ENCODE data around the gene CAMK1D. TPM values are rescaled to one million over a fixed set of nuclear protein-coding genes. Genes with fewer than 3 reads are reported as not detected.

The CAMK1D gene
- total RNA-seq, 2 experiments from 2014 or later = 3.4 to 4.2 TPM

DNA sequence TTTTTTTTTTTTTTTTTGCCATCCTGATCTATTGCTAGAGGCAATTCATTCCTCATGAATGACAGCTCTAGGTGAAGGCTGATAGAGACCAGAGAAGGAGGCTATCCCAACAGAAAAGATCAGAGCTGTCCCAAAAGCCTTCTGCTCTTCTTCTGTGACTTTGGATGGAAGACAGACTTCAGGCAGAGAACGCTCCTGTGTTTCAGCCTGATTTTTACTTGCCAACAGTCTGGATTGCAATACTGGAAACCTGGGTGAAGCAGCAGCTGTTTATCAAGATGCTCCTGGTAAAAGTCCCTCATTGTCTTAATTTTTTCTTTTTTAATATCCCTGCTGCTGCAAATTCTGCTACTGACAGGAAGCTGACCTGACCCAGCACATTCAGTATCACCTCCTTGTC, 432.6 kb downstream of the CAMK1D start:
- POLR2A ChIA-PET = interaction anchor here (0.6 kb wide), 1 partner anchor 753 kb away, joined by 3 read pairs; no protein-coding TSS in a partner anchor
- no peak overlapping the region for H3K4me3 Mint-ChIP-seq
- ATAC-seq = no peak

DNA sequence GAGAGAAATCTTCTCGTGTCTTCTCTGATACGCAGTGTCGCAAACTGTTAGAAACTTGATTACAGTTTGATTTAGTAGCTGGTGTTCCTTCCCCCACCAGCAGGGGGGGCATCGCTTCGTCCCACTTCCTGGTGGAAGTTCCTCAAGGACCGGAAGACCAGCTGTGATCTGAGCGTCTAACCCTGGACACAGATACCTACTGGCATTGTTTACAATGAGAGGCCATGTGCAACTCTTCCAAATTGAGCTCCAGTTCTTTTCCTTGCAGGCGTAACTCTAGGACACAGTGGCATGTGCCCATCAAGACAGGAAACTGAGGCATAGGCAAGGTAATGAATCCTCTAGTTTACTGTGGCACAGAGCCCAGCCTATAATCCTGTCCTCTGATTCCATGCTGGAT, 433.2 kb downstream of the CAMK1D start:
- POLR2A ChIA-PET = interaction anchor here (0.6 kb wide), 1 partner anchor 753 kb away, joined by 3 read pairs; no protein-coding TSS in a partner anchor
- ATAC-seq = no peak
- CTCF ChIA-PET = interaction anchor here (0.6 to 1.5 kb wide), 16 partner anchors 12 to 684 kb away, joined by 3 to 12 read pairs (median 3); no protein-coding TSS in a partner anchor
- H3K27ac Mint-ChIP-seq = no peak overlapping the region
- H3K27me3 Mint-ChIP-seq (ENCODE audit: low read depth) = no peaks in the 10 kb centered on the region
- H3K4me3 Mint-ChIP-seq = no peak overlapping the region
- no peaks in the 10 kb centered on the region for H3K9me3 Mint-ChIP-seq (ENCODE audit: insufficient read depth)
- H3K4me1 Mint-ChIP-seq (ENCODE audit: low read depth) = peaks cover 4% of the 10 kb centered on the region
- H3K36me3 Mint-ChIP-seq (ENCODE audit: low read depth) = no peaks in the 10 kb centered on the region
- DNase-seq = peak; percentile 48

More for the DNA sequence above, 432.6 kb downstream of the CAMK1D start:
- H3K36me3 Mint-ChIP-seq (ENCODE audit: low read depth) = no peaks in the 10 kb centered on the region
- H3K27me3 Mint-ChIP-seq (ENCODE audit: low read depth) = no peaks in the 10 kb centered on the region
- CTCF ChIA-PET = interaction anchor here (0.6 to 1.5 kb wide), 15 partner anchors 12 to 560 kb away, joined by 3 to 12 read pairs (median 3); no protein-coding TSS in a partner anchor
- H3K9me3 Mint-ChIP-seq (ENCODE audit: insufficient read depth) = no peaks in the 10 kb centered on the region
- no peak overlapping the region for H3K27ac Mint-ChIP-seq
- H3K4me1 Mint-ChIP-seq (ENCODE audit: low read depth) = peaks cover 4% of the 10 kb centered on the region
- DNase-seq = no peak

DNA sequence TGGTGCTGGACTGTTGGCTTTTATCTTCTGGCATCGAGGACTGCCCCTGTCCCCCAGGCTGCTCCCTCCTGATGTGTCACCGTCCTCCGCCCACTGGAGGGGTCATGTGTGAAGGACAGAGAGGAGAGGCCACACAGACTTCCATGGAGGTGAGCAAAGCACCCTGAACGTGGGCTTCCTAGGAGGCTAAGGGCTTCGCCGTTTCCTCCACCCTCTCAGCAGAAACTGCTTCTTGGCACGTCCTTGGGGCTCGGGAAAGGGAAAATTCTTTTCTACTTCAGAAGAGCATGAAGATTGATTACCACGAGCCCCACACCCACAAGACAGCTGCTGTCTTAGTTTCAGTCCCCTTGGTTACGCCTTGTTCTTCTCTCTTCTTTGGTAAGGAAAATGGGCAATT, 433.9 kb downstream of the CAMK1D start:
- H3K27me3 Mint-ChIP-seq (ENCODE audit: low read depth) = no peaks in the 10 kb centered on the region
- no peaks in the 10 kb centered on the region for H3K36me3 Mint-ChIP-seq (ENCODE audit: low read depth)
- peaks cover 4% of the 10 kb centered on the region for H3K4me1 Mint-ChIP-seq (ENCODE audit: low read depth)
- H3K27ac Mint-ChIP-seq = no peak overlapping the region
- POLR2A ChIA-PET = no interaction called here
- H3K9me3 Mint-ChIP-seq (ENCODE audit: insufficient read depth) = no peaks in the 10 kb centered on the region
- DNase-seq (no peak), ATAC-seq (no peak)
- CTCF ChIA-PET = no interaction called here
- H3K4me3 Mint-ChIP-seq = no peak overlapping the region

DNA sequence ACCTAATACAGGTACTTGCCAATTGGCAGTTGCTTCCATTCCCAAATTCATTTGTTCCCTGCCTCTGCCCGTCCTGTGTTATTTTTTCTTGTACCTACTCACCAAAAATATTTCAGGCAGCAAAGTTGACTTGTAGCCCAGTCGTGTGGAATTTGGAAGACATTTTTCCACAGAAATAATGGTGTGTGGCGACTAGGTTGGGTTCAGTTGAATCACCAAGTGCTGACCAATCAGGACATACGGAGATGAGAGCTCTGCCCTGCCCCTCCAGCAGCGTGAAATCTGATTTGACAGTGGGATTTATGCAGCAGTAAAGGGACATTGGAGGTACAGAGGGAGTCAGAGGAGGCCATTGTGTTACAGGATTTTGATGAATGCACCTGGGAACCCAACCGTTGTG, 435.3 kb downstream of the CAMK1D start:
- ChIA-PET POLR2A (interaction anchor here (0.6 kb wide), 1 partner anchor 300 kb away, joined by 3 read pairs; no protein-coding TSS in a partner anchor), CTCF (no interaction called here)
- peaks cover 4% of the 10 kb centered on the region for H3K4me1 Mint-ChIP-seq (ENCODE audit: low read depth)
- DNase-seq = no peak
- no peaks in the 10 kb centered on the region for H3K36me3 Mint-ChIP-seq (ENCODE audit: low read depth)
- ATAC-seq = no peak
- H3K27ac Mint-ChIP-seq = no peak overlapping the region
- no peaks in the 10 kb centered on the region for H3K27me3 Mint-ChIP-seq (ENCODE audit: low read depth)
- H3K9me3 Mint-ChIP-seq (ENCODE audit: insufficient read depth) = no peaks in the 10 kb centered on the region
- H3K4me3 Mint-ChIP-seq = no peak overlapping the region

DNA sequence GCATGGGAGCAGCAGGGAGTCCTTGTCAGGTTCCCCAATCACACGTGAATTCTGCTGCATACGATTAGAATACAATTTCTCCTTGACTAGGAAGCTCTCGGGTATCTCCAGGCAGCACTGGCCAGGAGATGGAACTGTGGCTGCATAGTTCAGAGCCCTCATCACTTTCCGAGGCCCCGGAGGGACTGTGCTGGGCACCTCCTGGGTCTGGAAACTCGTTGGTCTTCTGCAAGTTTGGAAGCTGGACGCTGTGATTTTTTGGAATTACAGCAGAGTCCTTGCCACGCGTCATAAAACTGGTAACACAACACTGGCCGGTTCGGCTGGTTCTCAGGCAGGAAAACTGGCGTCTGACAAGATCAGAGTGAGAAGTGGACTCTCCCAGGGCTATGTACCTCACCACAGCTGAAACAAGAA, 436.1 kb downstream of the CAMK1D start:
- POLR2A ChIA-PET = no interaction called here

DNA sequence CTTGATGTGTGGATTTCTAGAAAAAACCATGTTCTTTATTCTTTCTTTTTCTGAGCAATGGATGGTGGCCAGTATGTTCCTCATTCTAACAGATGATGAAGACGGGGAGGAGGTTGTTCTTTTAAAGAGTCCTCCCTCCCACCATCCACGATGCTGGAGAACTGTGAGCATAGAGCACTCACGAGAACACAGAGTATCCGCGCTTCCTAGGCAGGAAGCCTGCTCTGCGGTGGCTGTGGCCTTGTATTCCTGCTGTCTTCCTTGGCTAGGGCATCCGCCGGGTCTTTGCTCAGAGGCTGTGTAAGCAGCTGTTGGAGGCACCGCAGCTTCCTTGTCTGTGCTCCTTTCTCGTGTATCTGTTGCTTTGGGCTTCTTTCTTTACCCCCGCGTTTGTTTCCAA, 437.9 kb downstream of the CAMK1D start:
- ChIA-PET CTCF (no interaction called here), POLR2A (no interaction called here)
- DNase-seq (no peak), ATAC-seq (no peak)
- no peaks in the 10 kb centered on the region for H3K36me3 Mint-ChIP-seq (ENCODE audit: low read depth)
- no peaks in the 10 kb centered on the region for H3K9me3 Mint-ChIP-seq (ENCODE audit: insufficient read depth)
- H3K4me3 Mint-ChIP-seq = no peak overlapping the region
- no peaks in the 10 kb centered on the region for H3K27me3 Mint-ChIP-seq (ENCODE audit: low read depth)
- H3K27ac Mint-ChIP-seq = no peak overlapping the region
- peaks cover 4% of the 10 kb centered on the region for H3K4me1 Mint-ChIP-seq (ENCODE audit: low read depth)

More for the DNA sequence above, 436.1 kb downstream of the CAMK1D start:
- Mint-ChIP-seq H3K4me3 (no peak overlapping the region), H3K36me3 (ENCODE audit: low read depth) (no peaks in the 10 kb centered on the region), H3K4me1 (ENCODE audit: low read depth) (peaks cover 4% of the 10 kb centered on the region), H3K9me3 (ENCODE audit: insufficient read depth) (no peaks in the 10 kb centered on the region), H3K27me3 (ENCODE audit: low read depth) (no peaks in the 10 kb centered on the region), H3K27ac (no peak overlapping the region)
- DNase-seq (no peak), ATAC-seq (no peak)
- CTCF ChIA-PET = no interaction called here

DNA sequence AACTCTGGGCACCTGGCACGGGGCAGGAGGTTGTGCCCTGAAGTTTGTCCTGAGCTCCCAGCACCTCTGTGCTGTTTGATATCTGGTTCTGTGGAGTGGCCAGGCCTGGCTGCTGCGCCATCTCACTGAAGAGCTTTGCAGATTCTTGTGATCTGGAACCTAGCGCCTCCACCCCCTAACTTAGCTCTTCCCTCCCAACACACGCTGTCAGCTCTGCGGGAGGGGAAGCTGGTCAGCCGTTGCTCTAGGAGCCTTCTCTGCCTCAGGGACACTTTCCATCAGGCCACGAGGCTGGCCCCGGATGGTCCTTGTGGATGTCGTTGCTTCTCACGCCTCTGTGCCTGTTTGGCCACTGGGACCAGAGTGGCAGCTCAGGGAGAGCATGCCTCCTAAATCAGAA, 438.9 kb downstream of the CAMK1D start:
- H3K4me1 Mint-ChIP-seq (ENCODE audit: low read depth) = no peaks in the 10 kb centered on the region
- no peaks in the 10 kb centered on the region for H3K9me3 Mint-ChIP-seq (ENCODE audit: insufficient read depth)
- H3K27ac Mint-ChIP-seq = no peak overlapping the region
- H3K27me3 Mint-ChIP-seq (ENCODE audit: low read depth) = no peaks in the 10 kb centered on the region
- H3K4me3 Mint-ChIP-seq = no peak overlapping the region
- ChIA-PET POLR2A (no interaction called here), CTCF (interaction anchor here (1.0 kb wide), 1 partner anchor 114 kb away, joined by 3 read pairs; no protein-coding TSS in a partner anchor)
- no peaks in the 10 kb centered on the region for H3K36me3 Mint-ChIP-seq (ENCODE audit: low read depth)
- DNase-seq = no peak
- no peak for ATAC-seq

DNA sequence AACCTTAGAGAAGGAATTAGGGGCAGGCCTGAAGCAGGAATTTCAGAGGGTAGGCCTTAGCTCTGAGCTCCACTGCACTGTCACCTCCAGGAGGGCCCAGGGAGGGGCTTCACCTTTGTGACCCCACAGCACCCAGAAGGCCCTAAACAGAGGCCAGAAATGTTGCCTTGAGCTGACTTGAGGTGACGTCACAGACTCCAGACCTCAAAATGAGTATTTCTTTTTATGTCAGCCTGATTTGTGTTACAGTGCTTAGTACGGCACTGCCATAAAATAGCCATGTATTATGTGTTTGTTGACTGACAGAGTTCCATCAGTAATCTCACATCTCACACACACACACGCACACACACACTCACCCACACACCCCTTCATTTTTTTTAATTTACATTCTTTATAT, 440.9 kb downstream of the CAMK1D start:
- Mint-ChIP-seq H3K9me3 (ENCODE audit: insufficient read depth) (no peaks in the 10 kb centered on the region), H3K4me3 (no peak overlapping the region), H3K27me3 (ENCODE audit: low read depth) (no peaks in the 10 kb centered on the region), H3K36me3 (ENCODE audit: low read depth) (no peaks in the 10 kb centered on the region), H3K4me1 (ENCODE audit: low read depth) (no peaks in the 10 kb centered on the region), H3K27ac (no peak overlapping the region)
- ChIA-PET CTCF (no interaction called here), POLR2A (no interaction called here)
- no peak for DNase-seq
- ATAC-seq = no peak

DNA sequence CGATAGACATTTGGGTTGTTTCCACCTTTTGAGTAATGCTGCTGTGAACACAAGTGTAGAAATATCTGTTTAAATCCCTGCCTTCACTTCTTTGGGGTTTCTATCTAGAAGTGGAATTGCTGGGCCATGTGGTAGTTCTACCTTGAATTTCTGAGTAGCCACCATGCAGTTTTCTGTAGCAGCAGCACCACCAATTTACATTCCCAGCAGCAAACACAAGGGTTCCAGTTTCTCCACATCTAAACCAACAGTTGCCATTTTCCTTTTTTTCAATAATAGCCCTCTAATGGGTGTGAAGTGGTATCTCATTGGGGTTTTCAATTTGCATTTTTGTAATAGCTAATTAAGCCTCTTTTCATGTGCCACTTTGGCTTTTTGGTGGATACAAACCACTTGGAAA, 442.4 kb downstream of the CAMK1D start:
- no peak for ATAC-seq
- Mint-ChIP-seq H3K27me3 (ENCODE audit: low read depth) (no peaks in the 10 kb centered on the region), H3K9me3 (ENCODE audit: insufficient read depth) (no peaks in the 10 kb centered on the region), H3K27ac (no peak overlapping the region), H3K4me3 (no peak overlapping the region), H3K36me3 (ENCODE audit: low read depth) (no peaks in the 10 kb centered on the region), H3K4me1 (ENCODE audit: low read depth) (no peaks in the 10 kb centered on the region)
- DNase-seq = no peak
- CTCF ChIA-PET = no interaction called here
- POLR2A ChIA-PET = no interaction called here

DNA sequence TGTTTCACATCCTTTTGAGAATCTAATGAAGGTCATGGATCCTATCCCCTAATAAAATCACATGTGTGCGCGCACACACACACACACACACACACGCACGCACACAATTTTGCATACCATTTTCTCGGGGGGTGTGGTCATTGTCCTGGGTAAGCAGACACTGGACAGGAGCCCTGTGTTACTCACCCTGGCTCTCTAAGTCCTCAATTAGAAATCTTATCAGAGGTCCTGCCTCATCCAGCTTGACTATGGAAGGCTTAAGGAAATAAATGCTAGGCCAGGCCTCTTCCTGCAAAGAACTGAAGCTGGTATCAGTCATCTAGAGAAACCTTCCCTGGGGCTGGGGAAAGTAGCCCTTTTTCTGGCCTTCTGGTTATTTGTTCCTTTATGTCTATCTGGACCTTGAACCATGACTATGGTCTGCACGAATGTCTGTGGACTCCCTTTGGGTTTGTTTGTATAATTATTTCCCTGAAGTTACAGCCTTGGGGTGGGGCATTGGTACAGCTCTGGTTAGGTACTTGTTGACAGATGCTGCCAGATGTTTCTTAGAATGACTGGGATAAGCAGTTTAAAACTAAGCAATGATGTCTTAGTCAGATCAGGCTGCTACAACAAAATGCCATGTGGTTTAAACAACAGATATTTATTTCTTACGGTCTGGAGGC, 443.7 kb downstream of the CAMK1D start:
- no peak overlapping the region for H3K27ac Mint-ChIP-seq
- ChIA-PET POLR2A (no interaction called here), CTCF (no interaction called here)
- no peaks in the 10 kb centered on the region for H3K27me3 Mint-ChIP-seq (ENCODE audit: low read depth)
- H3K4me3 Mint-ChIP-seq = no peak overlapping the region
- ATAC-seq (no peak), DNase-seq (no peak)
- H3K36me3 Mint-ChIP-seq (ENCODE audit: low read depth) = no peaks in the 10 kb centered on the region
- no peaks in the 10 kb centered on the region for H3K9me3 Mint-ChIP-seq (ENCODE audit: insufficient read depth)
- H3K4me1 Mint-ChIP-seq (ENCODE audit: low read depth) = no peaks in the 10 kb centered on the region

DNA sequence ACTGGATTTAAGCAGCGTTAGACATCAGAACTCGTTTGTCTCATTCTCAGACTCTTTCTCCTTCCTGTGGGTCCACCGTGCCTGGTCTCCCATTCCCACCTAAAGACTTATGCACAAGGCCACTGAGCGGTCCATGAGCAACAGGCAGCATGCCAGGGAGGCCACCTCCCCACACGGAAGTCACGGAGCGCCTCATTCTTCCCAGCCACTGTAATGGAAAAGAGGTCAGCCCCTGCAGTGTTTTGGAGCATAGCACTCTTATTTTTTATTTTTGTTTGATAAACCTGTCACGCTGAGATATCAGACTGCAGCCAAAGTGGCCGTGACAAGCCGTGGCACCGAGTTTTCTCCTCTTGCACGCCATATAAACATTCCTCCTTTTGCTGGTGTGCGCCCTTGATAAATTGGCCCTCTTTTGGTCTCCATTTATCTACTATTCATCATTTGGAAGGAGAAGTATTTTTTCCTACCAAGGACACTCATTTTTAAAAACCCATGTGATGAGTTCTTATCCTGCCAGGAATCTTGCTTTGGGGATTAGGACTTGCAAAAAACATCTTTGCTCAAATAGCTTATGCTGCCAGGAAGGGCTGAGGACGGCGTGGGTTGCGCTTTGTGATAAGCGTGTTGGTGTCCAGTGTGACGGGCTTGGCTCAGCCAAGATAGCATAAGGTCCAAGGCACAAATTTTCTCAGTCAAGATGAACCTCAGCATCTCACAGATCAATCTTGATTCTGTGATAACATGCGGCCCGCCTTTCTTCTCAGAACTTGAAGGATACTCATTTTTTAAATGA, 446.2 kb downstream of the CAMK1D start:
- ATAC-seq (no peak), DNase-seq (no peak)
- Mint-ChIP-seq H3K9me3 (ENCODE audit: insufficient read depth) (no peaks in the 10 kb centered on the region), H3K4me3 (no peak overlapping the region), H3K4me1 (ENCODE audit: low read depth) (no peaks in the 10 kb centered on the region), H3K36me3 (ENCODE audit: low read depth) (no peaks in the 10 kb centered on the region), H3K27ac (no peak overlapping the region), H3K27me3 (ENCODE audit: low read depth) (no peaks in the 10 kb centered on the region)
- ChIA-PET POLR2A (no interaction called here), CTCF (interaction anchor here (1.2 kb wide), 1 partner anchor 13 kb away, joined by 3 read pairs; no protein-coding TSS in a partner anchor)

DNA sequence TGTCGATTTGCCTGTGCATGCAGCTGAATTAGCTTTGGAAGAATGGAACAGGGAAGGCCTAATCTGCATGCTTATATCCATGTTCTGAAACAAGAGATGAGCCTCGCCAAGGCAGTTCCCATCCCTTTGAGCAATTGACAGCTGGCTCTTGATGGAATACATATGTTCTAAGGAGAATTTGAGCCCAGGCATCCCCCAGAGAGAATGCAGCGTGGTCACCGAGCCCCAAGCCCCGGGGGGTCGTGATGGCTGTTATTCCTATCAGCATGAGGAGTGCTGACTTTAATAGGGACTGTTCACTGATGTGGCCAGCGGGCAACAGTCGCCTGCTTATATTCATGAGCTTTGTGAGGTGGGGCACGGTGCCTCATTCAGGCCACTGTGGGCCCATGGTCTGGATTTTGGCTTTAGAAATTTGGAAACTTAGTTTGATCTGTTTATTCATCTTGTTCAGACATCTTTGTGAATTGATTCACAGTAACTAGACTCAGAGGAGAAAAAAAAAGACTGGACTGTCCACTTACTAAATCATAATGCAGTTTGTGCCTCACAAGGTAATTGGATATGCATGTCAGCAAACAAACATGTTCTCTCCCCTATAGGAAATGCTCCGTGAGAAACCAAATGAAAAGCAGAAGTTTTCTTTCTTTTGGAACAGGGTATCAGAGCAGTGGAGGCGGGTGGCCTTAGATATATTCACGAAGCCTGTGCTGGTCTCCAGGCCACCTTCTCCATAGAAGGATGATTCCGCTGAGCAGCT, 447.2 kb downstream of the CAMK1D start:
- no peaks in the 10 kb centered on the region for H3K9me3 Mint-ChIP-seq (ENCODE audit: insufficient read depth)
- DNase-seq (no peak), ATAC-seq (no peak)
- no peak overlapping the region for H3K4me3 Mint-ChIP-seq
- ChIA-PET CTCF (interaction anchor here (1.2 kb wide), 1 partner anchor 14 kb away, joined by 3 read pairs; no protein-coding TSS in a partner anchor), POLR2A (no interaction called here)
- no peak overlapping the region for H3K27ac Mint-ChIP-seq
- no peaks in the 10 kb centered on the region for H3K27me3 Mint-ChIP-seq (ENCODE audit: low read depth)
- H3K36me3 Mint-ChIP-seq (ENCODE audit: low read depth) = no peaks in the 10 kb centered on the region
- no peaks in the 10 kb centered on the region for H3K4me1 Mint-ChIP-seq (ENCODE audit: low read depth)

Measured in activated CD8-positive, alpha-beta T cell treated with anti-CD3 and anti-CD28 coated beads, Interleukin-2, amount 10 ng/mL, durations not matched to agents 7 days and 5 days (primary cell).